IMR-90 (cell line): Measurements from ENCODE around the gene ZBTB45. TPM values are rescaled to one million over a fixed set of nuclear protein-coding genes. Genes with fewer than 3 reads are reported as not detected.

Experiments used
- ATAC-seq: fragments of 200-7000 bp; cut with Tn5 transposase; 2 replicates; pipeline ENCODE4 v1.9.1; 2020; ENCODE audit warnings: low read depth, mild to moderate bottlenecking, moderate library complexity
- BruUV-seq: library from RNA; stranded (reverse); fragments of 400-500 nt; replicated peaks from 2 replicates; lab custom pipeline; 2021; lab: Mats Ljungman, UMichigan
- CTCF ChIA-PET: fragments of 300-600 bp; formaldehyde crosslinking; extraction: SDS; loops from one replicate; lab custom pipeline; 2021; ENCODE audit warnings: antibody characterized with exemption; lab: Yijun Ruan, JAX
- POLR2A ChIA-PET: fragments of 300-600 bp; sonication (Branson Sonifier 250); formaldehyde crosslinking; loops from one replicate; lab custom pipeline; 2022; ENCODE audit warnings: antibody characterized with exemption; ENCODE audit not compliant: unreplicated experiment; lab: Charles Lee
- DNase-seq: peaks from one replicate; pipeline ENCODE4 v3.0.0; 2013
- H2AFZ ChIP-seq: replicated peaks from 2 replicates; pipeline ENCODE3; 2013; ENCODE audit warnings: low read length, mild to moderate bottlenecking; ENCODE audit not compliant: poor library complexity
- H2AK5ac ChIP-seq: 2 replicates; pipeline ENCODE4 v1.6.1; 2013; ENCODE audit warnings: low read depth, low read length, inconsistent platforms
- H2AK9ac ChIP-seq: replicated peaks from 2 replicates; pipeline ENCODE3; 2013; ENCODE audit warnings: mild to moderate bottlenecking, low read depth, low read length, moderate library complexity; ENCODE audit not compliant: poor library complexity
- H2BK120ac ChIP-seq: 2 replicates; pipeline ENCODE4 v1.6.1; 2013; ENCODE audit warnings: low read depth, low read length, inconsistent platforms
- H2BK15ac ChIP-seq: 3 replicates; pipeline ENCODE4 v1.6.1; 2013; ENCODE audit warnings: low read depth, low read length, inconsistent platforms
- H2BK20ac ChIP-seq: 2 replicates; pipeline ENCODE4 v1.6.1; 2013; ENCODE audit warnings: low read depth, mild to moderate bottlenecking, inconsistent platforms, low read length, moderate library complexity
- H2BK5ac ChIP-seq: 2 replicates; pipeline ENCODE4 v1.6.1; 2013; ENCODE audit warnings: mild to moderate bottlenecking, low read depth, low read length, inconsistent platforms; ENCODE audit not compliant: poor library complexity, severe bottlenecking
- H3K14ac ChIP-seq: replicated peaks from 2 replicates; pipeline ENCODE4 v1.6.1; 2013; ENCODE audit warnings: low read depth, low read length, inconsistent platforms
- H3K18ac ChIP-seq: 2 replicates; pipeline ENCODE4 v1.6.1; 2013; ENCODE audit warnings: low read depth, low read length, control low read depth
- H3K23ac ChIP-seq: 2 replicates; pipeline ENCODE4 v1.6.1; 2013; ENCODE audit warnings: low read depth, low read length, inconsistent platforms
- H3K27ac ChIP-seq: 2 replicates; pipeline ENCODE4 v1.5.1; 2013; ENCODE audit warnings: mild to moderate bottlenecking, control low read depth, low read length; ENCODE audit not compliant: insufficient read depth
- H3K27me3 ChIP-seq: 2 replicates; pipeline ENCODE4 v1.6.1; 2013; ENCODE audit warnings: low read length; ENCODE audit not compliant: control insufficient read depth, insufficient read depth
- H3K36me3 ChIP-seq: 2 replicates; pipeline ENCODE4 v1.6.1; 2013; ENCODE audit warnings: low read length, mixed read lengths; ENCODE audit not compliant: control insufficient read depth, insufficient read depth
- H3K4ac ChIP-seq: 2 replicates; pipeline ENCODE4 v1.6.1; 2013; ENCODE audit warnings: low read depth, low read length, inconsistent platforms
- H3K4me1 ChIP-seq: 2 replicates; pipeline ENCODE4 v1.6.1; 2013; ENCODE audit warnings: low read length, mixed read lengths; ENCODE audit not compliant: control insufficient read depth, insufficient read depth
- H3K4me2 ChIP-seq: 2 replicates; pipeline ENCODE4 v1.6.1; 2013; ENCODE audit warnings: low read depth, mild to moderate bottlenecking, control low read depth, low read length, moderate library complexity
- H3K4me3 ChIP-seq: 2 replicates; pipeline ENCODE4 v1.5.1; 2013; ENCODE audit warnings: low read depth, mild to moderate bottlenecking, control low read depth, low read length, moderate library complexity; ENCODE audit not compliant: insufficient read depth
- H3K56ac ChIP-seq: 2 replicates; pipeline ENCODE4 v1.6.1; 2013; ENCODE audit warnings: low read length, inconsistent platforms; ENCODE audit not compliant: insufficient read depth; ENCODE audit errors: extremely low read depth
- H3K79me1 ChIP-seq, 2 experiments: 2 replicates each; pipeline ENCODE4 v1.6.1; 2013; ENCODE audit warnings: low read length in 2 of 2, inconsistent platforms in 1 of 2, low read depth in 1 of 2
- H3K9ac ChIP-seq: 2 replicates; pipeline ENCODE4 v1.6.1; 2013; ENCODE audit warnings: low read depth, low read length, control low read depth
- H3K9me1 ChIP-seq: 2 replicates; pipeline ENCODE4 v1.6.1; 2013; ENCODE audit warnings: low read length, inconsistent platforms; ENCODE audit not compliant: insufficient read depth
- H3K9me3 ChIP-seq: 2 replicates; pipeline ENCODE4 v1.6.1; 2013; ENCODE audit warnings: low read length; ENCODE audit not compliant: control insufficient read depth, insufficient read depth
- H4K20me1 ChIP-seq: 2 replicates; pipeline ENCODE4 v1.6.1; 2013; ENCODE audit warnings: low read length, inconsistent platforms; ENCODE audit not compliant: insufficient read depth
- H4K5ac ChIP-seq: 2 replicates; pipeline ENCODE4 v1.6.1; 2013; ENCODE audit warnings: mild to moderate bottlenecking, low read depth, low read length, control low read depth
- H4K8ac ChIP-seq, 2 experiments: 2 replicates each; pipeline ENCODE4 v1.6.1; 2013; ENCODE audit warnings: low read depth in 2 of 2, low read length in 2 of 2, control low read depth in 1 of 2, inconsistent platforms in 1 of 2
- H4K91ac ChIP-seq: 2 replicates; pipeline ENCODE4 v1.6.1; 2013; ENCODE audit warnings: low read depth, low read length, inconsistent platforms; ENCODE audit not compliant: insufficient read depth
- FOS ChIP-seq: fragments of 150-350 bp; IDR thresholded peaks from 2 replicates; pipeline ENCODE4 v1.6.1; 2016; ENCODE audit warnings: low read depth, low read length
- MAZ ChIP-seq: IDR thresholded peaks from 2 replicates; pipeline ENCODE4 v1.6.1; 2012; ENCODE audit warnings: low read depth, mild to moderate bottlenecking, low read length, improper control_type of control experiment, moderate library complexity, borderline replicate concordance
- MXI1 ChIP-seq: IDR thresholded peaks from 2 replicates; pipeline ENCODE4 v1.6.1; 2012; ENCODE audit warnings: low read depth, mild to moderate bottlenecking, low read length, moderate library complexity, borderline replicate concordance
- POLR2A ChIP-seq: IDR thresholded peaks from 2 replicates; pipeline ENCODE4 v1.6.1; 2012; ENCODE audit warnings: mild to moderate bottlenecking, low read depth, low read length
- RAD21 ChIP-seq: IDR thresholded peaks from 2 replicates; pipeline ENCODE4 v1.6.1; 2012; ENCODE audit warnings: low read length, improper control_type of control experiment
- RCOR1 ChIP-seq: IDR thresholded peaks from 2 replicates; pipeline ENCODE4 v1.6.1; 2012; ENCODE audit warnings: mild to moderate bottlenecking, low read length, improper control_type of control experiment; ENCODE audit not compliant: insufficient replicate concordance
- WGBS, 2 experiments: methylation state at CpG; one replicate each; pipeline versions ENCODE4 v1.1.5 to v1.1.7; 2013; ENCODE audit warnings: missing lambda C conversion rate in 2 of 2; ENCODE audit not compliant: insufficient read length in 1 of 2; ENCODE audit errors: extremely low coverage in 2 of 2; 5-methylcytosine and 5-hydroxymethylcytosine counted together
- dilution Hi-C: fragments of 300-500 bp; cut with HindIII; formaldehyde crosslinking; loops from one replicate; pipeline ENCODE4 v1.14.3; 2018; ENCODE audit warnings: low sequenced_read_pairs; ENCODE audit not compliant: unreplicated experiment
- in situ Hi-C: fragments of 300-500 bp; cut with MboI; formaldehyde crosslinking; loops from 3 replicates; pipeline ENCODE4 v1.14.3; 2019; ENCODE audit warnings: low sequenced_read_pairs, inconsistent platforms, mixed read lengths
- intact Hi-C: fragments of 100-400 bp; cut with micrococcal nuclease; formaldehyde crosslinking; loops from 2 replicates; pipeline ENCODE4 v1.10.0; 2022
- polyA plus RNA-seq, 3 experiments: library from polyadenylated mRNA; depleted of rRNA; stranded (reverse); fragments of >200 nt; gene quantifications; 2 replicates each; pipeline ENCODE4 v1.2.3, GENCODE V29; 2012; ENCODE audit warnings: low replicate concordance in 1 of 3
- total RNA-seq: library from RNA; depleted of rRNA; stranded (reverse); fragments of >200 nt; gene quantifications from 2 replicates; pipeline ENCODE4 v1.2.3, GENCODE V29; 2012
- TF ChIP-seq, protein P1 (sequence below): conservative IDR thresholded peaks from 2 replicates; pipeline ENCODE4 v1.5.1; 2012; ENCODE audit warnings: mild to moderate bottlenecking, low read depth, low read length, improper control_type of control experiment
- TF ChIP-seq, protein P2 (sequence below): fragments of 150-350 bp; IDR thresholded peaks from 2 replicates; pipeline ENCODE4 v1.6.1; 2016; ENCODE audit warnings: low read depth, mild to moderate bottlenecking, low read length, moderate library complexity, borderline replicate concordance
- TF ChIP-seq, protein P3 (sequence below): fragments of 150-350 bp; IDR thresholded peaks from 2 replicates; pipeline ENCODE4 v1.6.1; 2017; ENCODE audit warnings: mild to moderate bottlenecking, antibody characterized with exemption, low read length, low read depth

Gene ZBTB45
- total and polyA plus RNA-seq, 2 of the 4 experiments (the other 2 are of a cell fraction) = 1.4 to 9.7 TPM

DNA sequence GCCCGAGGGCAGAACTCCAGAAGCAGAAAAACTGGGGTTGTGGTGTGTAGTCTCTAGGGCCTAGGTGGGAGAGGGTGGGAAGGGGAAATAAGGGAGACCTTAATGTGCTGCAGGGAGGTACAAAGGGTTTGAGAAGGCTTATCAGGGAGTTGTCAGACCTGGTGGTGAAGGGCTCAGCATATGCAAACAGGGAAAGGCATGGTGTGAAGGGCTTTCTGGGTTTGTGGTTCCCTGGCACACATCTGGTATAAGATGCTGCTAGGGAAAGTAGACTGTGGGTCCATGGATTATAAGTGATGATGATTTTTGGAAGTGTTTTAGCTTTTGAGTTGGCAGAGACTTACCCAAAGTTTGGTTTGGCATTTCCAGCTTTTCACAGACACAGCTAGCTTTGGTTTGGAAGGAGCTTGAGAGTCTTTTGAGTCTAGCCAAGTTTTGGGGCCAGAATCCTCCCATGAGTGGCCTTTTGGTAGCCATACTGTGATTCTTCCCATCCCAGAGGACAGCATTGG, 26.5 kb upstream of the ZBTB45 start:
- H3K79me1 ChIP-seq = peaks cover 7 to 62% of the 10 kb centered on the region in 2 experiments; a peak in 3 of 4 replicates
- H4K5ac ChIP-seq = no peak overlapping the region
- H3K4me3 ChIP-seq = peak overlapping the region; percentile 77
- peak overlapping the region; percentile 88 for H3K27ac ChIP-seq
- H4K8ac ChIP-seq = no peak overlapping the region
- peak overlapping the region; percentile 94 for H2AK9ac ChIP-seq
- POLR2A ChIA-PET = interaction anchor here (0.6 kb wide), 1 partner anchor 154 kb away, joined by 3 read pairs; no protein-coding TSS in a partner anchor
- no peak overlapping the region for H2AK5ac ChIP-seq
- DNase-seq = no peak
- no peak overlapping the region for H2BK15ac ChIP-seq
- H3K18ac ChIP-seq = no peak overlapping the region
- no peak overlapping the region for H4K91ac ChIP-seq
- peak overlapping the region; percentile 78 for H3K14ac ChIP-seq
- peaks cover 13% of the 10 kb centered on the region for H3K9me1 ChIP-seq
- no peak overlapping the region for H3K4ac ChIP-seq
- H3K4me1 ChIP-seq = peaks cover 13% of the 10 kb centered on the region
- H3K4me2 ChIP-seq = peak overlapping the region; percentile 98
- CTCF ChIA-PET = no interaction called here
- H3K36me3 ChIP-seq = peaks cover 51% of the 10 kb centered on the region
- no peak overlapping the region for H2BK20ac ChIP-seq
- no peak overlapping the region for H2AFZ ChIP-seq
- dilution Hi-C loops (no loop called here), intact Hi-C loops (no loop called here), in situ Hi-C loops (no loop called here)
- no peaks in the 10 kb centered on the region for H3K27me3 ChIP-seq
- TF ChIP-seq RAD21 (no peak), RCOR1 (no peak), FOS (no peak), MXI1 (no peak), POLR2A (no peak), MAZ (no peak)
- TF ChIP-seq, protein P1, sequence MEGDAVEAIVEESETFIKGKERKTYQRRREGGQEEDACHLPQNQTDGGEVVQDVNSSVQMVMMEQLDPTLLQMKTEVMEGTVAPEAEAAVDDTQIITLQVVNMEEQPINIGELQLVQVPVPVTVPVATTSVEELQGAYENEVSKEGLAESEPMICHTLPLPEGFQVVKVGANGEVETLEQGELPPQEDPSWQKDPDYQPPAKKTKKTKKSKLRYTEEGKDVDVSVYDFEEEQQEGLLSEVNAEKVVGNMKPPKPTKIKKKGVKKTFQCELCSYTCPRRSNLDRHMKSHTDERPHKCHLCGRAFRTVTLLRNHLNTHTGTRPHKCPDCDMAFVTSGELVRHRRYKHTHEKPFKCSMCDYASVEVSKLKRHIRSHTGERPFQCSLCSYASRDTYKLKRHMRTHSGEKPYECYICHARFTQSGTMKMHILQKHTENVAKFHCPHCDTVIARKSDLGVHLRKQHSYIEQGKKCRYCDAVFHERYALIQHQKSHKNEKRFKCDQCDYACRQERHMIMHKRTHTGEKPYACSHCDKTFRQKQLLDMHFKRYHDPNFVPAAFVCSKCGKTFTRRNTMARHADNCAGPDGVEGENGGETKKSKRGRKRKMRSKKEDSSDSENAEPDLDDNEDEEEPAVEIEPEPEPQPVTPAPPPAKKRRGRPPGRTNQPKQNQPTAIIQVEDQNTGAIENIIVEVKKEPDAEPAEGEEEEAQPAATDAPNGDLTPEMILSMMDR = no peak
- TF ChIP-seq, protein P2, sequence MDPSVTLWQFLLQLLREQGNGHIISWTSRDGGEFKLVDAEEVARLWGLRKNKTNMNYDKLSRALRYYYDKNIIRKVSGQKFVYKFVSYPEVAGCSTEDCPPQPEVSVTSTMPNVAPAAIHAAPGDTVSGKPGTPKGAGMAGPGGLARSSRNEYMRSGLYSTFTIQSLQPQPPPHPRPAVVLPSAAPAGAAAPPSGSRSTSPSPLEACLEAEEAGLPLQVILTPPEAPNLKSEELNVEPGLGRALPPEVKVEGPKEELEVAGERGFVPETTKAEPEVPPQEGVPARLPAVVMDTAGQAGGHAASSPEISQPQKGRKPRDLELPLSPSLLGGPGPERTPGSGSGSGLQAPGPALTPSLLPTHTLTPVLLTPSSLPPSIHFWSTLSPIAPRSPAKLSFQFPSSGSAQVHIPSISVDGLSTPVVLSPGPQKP = no peak
- TF ChIP-seq, protein P3, sequence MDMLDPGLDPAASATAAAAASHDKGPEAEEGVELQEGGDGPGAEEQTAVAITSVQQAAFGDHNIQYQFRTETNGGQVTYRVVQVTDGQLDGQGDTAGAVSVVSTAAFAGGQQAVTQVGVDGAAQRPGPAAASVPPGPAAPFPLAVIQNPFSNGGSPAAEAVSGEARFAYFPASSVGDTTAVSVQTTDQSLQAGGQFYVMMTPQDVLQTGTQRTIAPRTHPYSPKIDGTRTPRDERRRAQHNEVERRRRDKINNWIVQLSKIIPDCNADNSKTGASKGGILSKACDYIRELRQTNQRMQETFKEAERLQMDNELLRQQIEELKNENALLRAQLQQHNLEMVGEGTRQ = no peak
- H2BK5ac ChIP-seq = peak overlapping the region; percentile 12
- H3K9me3 ChIP-seq = no peaks in the 10 kb centered on the region
- no TSS peak for BruUV-seq
- H3K23ac ChIP-seq = peak overlapping the region; percentile 90
- peak overlapping the region; percentile 98 for H3K9ac ChIP-seq
- 0% methylated on average over 1 of the region's 1 CpG; no CpG with 5 or more reads in 1 of the 2 experiments for WGBS, 2 experiments
- H2BK120ac ChIP-seq = no peak overlapping the region
- H4K20me1 ChIP-seq = peaks cover 73% of the 10 kb centered on the region
- ATAC-seq = no peak
- no peak overlapping the region for H3K56ac ChIP-seq
